ENCODE data around the gene LDB2. TPM values are rescaled to one million over a fixed set of nuclear protein-coding genes. Genes with fewer than 3 reads are reported as not detected.

Gene LDB2
- total RNA-seq, 2 donors from 2014 or later: 11.4 to 14.5 TPM

DNA sequence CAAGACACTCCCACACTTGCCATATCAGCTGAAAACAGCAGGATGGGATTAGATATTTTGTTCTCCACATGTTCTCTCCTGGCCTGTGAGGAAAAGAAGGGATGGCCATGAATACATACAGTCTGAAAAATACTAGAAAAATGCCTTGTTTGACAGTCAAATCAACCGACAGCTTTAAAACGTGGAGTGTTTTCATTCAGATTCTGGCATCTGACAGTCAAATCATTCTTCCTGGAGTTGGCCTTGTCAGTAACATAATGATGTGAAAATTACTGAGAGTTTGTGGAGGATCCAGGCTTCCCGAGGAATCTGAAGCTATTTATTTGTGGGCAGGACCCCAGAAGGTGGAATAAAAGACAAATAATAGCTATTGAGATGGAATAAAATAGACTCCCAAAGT is 188.2 kb downstream of the LDB2 start:
- Mint-ChIP-seq H3K9me3 (peaks cover 2% of the 10 kb centered on the region), H3K27ac (no peak overlapping the region), H3K36me3 (ENCODE audit: low read depth) (no peaks in the 10 kb centered on the region), H3K4me3 (no peak overlapping the region), H3K27me3 (ENCODE audit: insufficient read depth) (peaks cover 2% of the 10 kb centered on the region), H3K4me1 (peaks cover 3% of the 10 kb centered on the region)
- peaks cover under 1% of the 10 kb centered on the region for H3K9me3 ChIP-seq (ENCODE audit: control insufficient read depth, low read length)
- H3K4me3 ChIP-seq (ENCODE audit: low read length): no peak overlapping the region
- no peak overlapping the region for H3K9ac ChIP-seq (ENCODE audit: extremely low read depth, low read length, poor library complexity, severe bottlenecking)
- WGBS, 2 experiments (ENCODE audit: insufficient coverage in 1 of 2, insufficient read length in 1 of 2): 85 to 91% methylated on average over 3 of the region's 3 CpGs
- no peak for TF ChIP-seq CTCF (conservative IDR thresholded peaks at IDR 0.05)
- no peaks in the 10 kb centered on the region for H3K27me3 ChIP-seq (ENCODE audit: control insufficient read depth, insufficient read depth, low read length, poor library complexity, severe bottlenecking)
- DNase-seq: no peak
- no peaks in the 10 kb centered on the region for H3K4me1 ChIP-seq (ENCODE audit: control insufficient read depth, insufficient read depth, low read length)
- H3K36me3 ChIP-seq (ENCODE audit: control insufficient read depth, insufficient read depth, low read length): no peaks in the 10 kb centered on the region
- H3K27ac ChIP-seq (ENCODE audit: low read depth, low read length): no peak overlapping the region

- Mint-ChIP-seq H3K4me3 (no peak overlapping the region), H3K27ac (no peak overlapping the region), H3K9me3 (no peaks in the 10 kb centered on the region), H3K27me3 (ENCODE audit: insufficient read depth) (no peaks in the 10 kb centered on the region), H3K4me1 (peaks cover 3% of the 10 kb centered on the region), H3K36me3 (ENCODE audit: low read depth) (no peaks in the 10 kb centered on the region)
- Histone ChIP-seq H3K27ac (ENCODE audit: low read depth, low read length) (no peak overlapping the region), H3K27me3 (ENCODE audit: control insufficient read depth, insufficient read depth, low read length, poor library complexity, severe bottlenecking) (no peaks in the 10 kb centered on the region), H3K4me3 (ENCODE audit: low read length) (no peak overlapping the region), H3K9ac (ENCODE audit: extremely low read depth, low read length, poor library complexity, severe bottlenecking) (no peak overlapping the region), H3K9me3 (ENCODE audit: control insufficient read depth, low read length) (no peaks in the 10 kb centered on the region), H3K36me3 (ENCODE audit: control insufficient read depth, insufficient read depth, low read length) (no peaks in the 10 kb centered on the region), H3K4me1 (ENCODE audit: control insufficient read depth, insufficient read depth, low read length) (no peaks in the 10 kb centered on the region)
- 95% methylated on average over 4 of the region's 4 CpGs for WGBS, 2 experiments (ENCODE audit: insufficient coverage in 1 of 2, insufficient read length in 1 of 2)
- no peak for TF ChIP-seq CTCF (conservative IDR thresholded peaks at IDR 0.05)
- DNase-seq: no peak
These were observed 190.6 kb downstream of the LDB2 start for GRCh38 chr4:16707874-16708273.

DNA sequence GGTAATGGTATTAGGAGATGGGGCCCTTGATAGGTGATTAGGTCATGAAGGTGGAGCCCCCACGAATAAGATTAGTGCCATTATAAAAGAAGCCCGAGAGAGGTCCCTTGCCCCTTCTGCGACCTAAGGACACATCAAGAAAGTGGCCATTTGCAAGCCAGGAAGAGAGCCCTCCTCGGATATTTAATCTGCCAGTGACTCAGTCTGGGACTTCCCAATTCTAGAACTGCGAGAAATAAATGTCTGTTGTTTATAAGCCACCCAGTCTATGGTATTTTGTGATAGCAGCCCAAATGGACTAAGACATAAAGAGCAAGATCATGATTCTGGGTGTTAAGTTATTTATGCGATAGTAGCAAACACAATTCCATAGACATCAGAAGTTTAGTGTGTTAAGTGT is 192.2 kb downstream of the LDB2 start:
- Mint-ChIP-seq H3K4me1 (peaks cover 3% of the 10 kb centered on the region), H3K9me3 (no peaks in the 10 kb centered on the region), H3K27me3 (ENCODE audit: insufficient read depth) (no peaks in the 10 kb centered on the region), H3K27ac (no peak overlapping the region), H3K4me3 (no peak overlapping the region), H3K36me3 (ENCODE audit: low read depth) (no peaks in the 10 kb centered on the region)
- no peaks in the 10 kb centered on the region for H3K27me3 ChIP-seq (ENCODE audit: control insufficient read depth, insufficient read depth, low read length, poor library complexity, severe bottlenecking)
- DNase-seq: no peak
- no peak overlapping the region for H3K27ac ChIP-seq (ENCODE audit: low read depth, low read length)
- H3K9ac ChIP-seq (ENCODE audit: extremely low read depth, low read length, poor library complexity, severe bottlenecking): no peak overlapping the region
- TF ChIP-seq CTCF (conservative IDR thresholded peaks at IDR 0.05): no peak
- H3K36me3 ChIP-seq (ENCODE audit: control insufficient read depth, insufficient read depth, low read length): no peaks in the 10 kb centered on the region
- WGBS, 2 experiments (ENCODE audit: insufficient coverage in 1 of 2, insufficient read length in 1 of 2): 91 to 92% methylated on average over 5 to 6 of the region's 6 CpGs
- no peaks in the 10 kb centered on the region for H3K9me3 ChIP-seq (ENCODE audit: control insufficient read depth, low read length)
- no peak overlapping the region for H3K4me3 ChIP-seq (ENCODE audit: low read length)
- H3K4me1 ChIP-seq (ENCODE audit: control insufficient read depth, insufficient read depth, low read length): no peaks in the 10 kb centered on the region
